H1 (cell line): ENCODE measurements around the gene TNS2. TPM values are rescaled to one million over a fixed set of nuclear protein-coding genes. Genes with fewer than 3 reads are reported as not detected.

Source experiments
- CTCF ChIA-PET: fragments of 300-600 bp; sonication (Branson Sonifier 250); formaldehyde crosslinking; loops from one replicate; lab custom pipeline; 2021; ENCODE audit not compliant: partially characterized antibody; lab: Charles Lee
- POLR2A ChIA-PET: fragments of 300-600 bp; sonication (Branson Sonifier 250); formaldehyde crosslinking; loops from one replicate; lab custom pipeline; 2021; ENCODE audit warnings: inconsistent platforms; ENCODE audit not compliant: partially characterized antibody; lab: Charles Lee
- DNase-seq, 2 experiments: peaks; one replicate each; pipeline versions ENCODE4 v3.0.0 to v3.0.0-alpha.2; 2010 to 2022; ENCODE audit warnings: low spot score in 2 of 2, low read depth in 1 of 2, mixed read lengths in 1 of 2
- FAIRE-seq: peaks from 2 replicates; lab custom pipeline; 2011; peaks lifted over from hg19 to GRCh38; lab: Jason Lieb, UNC
- H2AFZ ChIP-seq: 2 replicates; pipeline ENCODE4 v1.8.1; 2012; ENCODE audit warnings: low read length, inconsistent platforms
- H2AK5ac ChIP-seq: 2 replicates; pipeline ENCODE4 v1.6.1; 2013; ENCODE audit warnings: low read depth, low read length
- H2BK120ac ChIP-seq: replicated peaks from 2 replicates; pipeline ENCODE3; 2013; ENCODE audit warnings: low read depth, low read length, inconsistent platforms
- H2BK12ac ChIP-seq: 2 replicates; pipeline ENCODE4 v1.6.1; 2013; ENCODE audit warnings: low read depth, low read length
- H2BK15ac ChIP-seq: 2 replicates; pipeline ENCODE4 v1.6.1; 2013; ENCODE audit warnings: low read length
- H2BK20ac ChIP-seq: 2 replicates; pipeline ENCODE4 v1.6.1; 2013; ENCODE audit warnings: low read length
- H2BK5ac ChIP-seq: 2 replicates; pipeline ENCODE4 v1.6.1; 2013; ENCODE audit warnings: low read depth, low read length
- H3K14ac ChIP-seq: 2 replicates; pipeline ENCODE4 v1.6.1; 2013; ENCODE audit warnings: inconsistent platforms; ENCODE audit not compliant: insufficient read length
- H3K18ac ChIP-seq: 2 replicates; pipeline ENCODE4 v1.6.1; 2013; ENCODE audit warnings: low read length; ENCODE audit errors: extremely low read depth
- H3K23ac ChIP-seq: 2 replicates; pipeline ENCODE4 v1.6.1; 2013; ENCODE audit warnings: inconsistent platforms; ENCODE audit not compliant: insufficient read length
- H3K23me2 ChIP-seq: 2 replicates; pipeline ENCODE4 v1.6.1; 2013; ENCODE audit warnings: low read depth, low read length
- H3K27ac ChIP-seq: 2 replicates; pipeline ENCODE4 v1.6.1; 2011; ENCODE audit warnings: low read depth, low read length, inconsistent platforms
- H3K27me3 ChIP-seq, 4 experiments: replicated peaks in 1 of 4; 1 replicate in 1 of 4; 2 replicates in 3 of 4; pipeline versions ENCODE4 v1.6.1 to v1.8.1; 2011 to 2013; ENCODE audit warnings: low read length in 3 of 4, mild to moderate bottlenecking in 3 of 4, inconsistent platforms in 2 of 4, mixed read lengths in 2 of 4, moderate library complexity in 1 of 4; ENCODE audit not compliant: control insufficient read depth in 3 of 4, insufficient read depth in 3 of 4; ENCODE audit errors: extremely low read depth in 1 of 4
- H3K36me3 ChIP-seq, 4 experiments: 2 replicates each; pipeline versions ENCODE4 v1.6.1 to v1.8.1; 2011 to 2013; ENCODE audit warnings: mild to moderate bottlenecking in 4 of 4, low read length in 3 of 4, moderate library complexity in 2 of 4, control low read depth in 1 of 4, inconsistent platforms in 1 of 4; ENCODE audit not compliant: insufficient read depth in 4 of 4, control insufficient read depth in 2 of 4
- H3K4ac ChIP-seq: replicated peaks from 2 replicates; pipeline ENCODE3; 2013; ENCODE audit warnings: low read length, low read depth, mixed read lengths, inconsistent platforms; ENCODE audit not compliant: insufficient read length
- H3K4me1 ChIP-seq, 4 experiments: replicated peaks in 1 of 4; 1 replicate in 1 of 4; 2 replicates in 3 of 4; pipeline versions ENCODE4 v1.6.1 to v1.8.1; 2011 to 2013; ENCODE audit warnings: low read length in 3 of 4, inconsistent platforms in 2 of 4, mixed read lengths in 1 of 4; ENCODE audit not compliant: insufficient read depth in 4 of 4, control insufficient read depth in 3 of 4
- H3K4me2 ChIP-seq, 2 experiments: 2 replicates each; pipeline versions ENCODE4 v1.6.1 to v1.8.1; 2011 to 2013; ENCODE audit warnings: low read depth in 2 of 2, low read length in 2 of 2, control low read depth in 1 of 2, inconsistent platforms in 1 of 2, mild to moderate bottlenecking in 1 of 2; ENCODE audit not compliant: insufficient read depth in 1 of 2
- H3K4me3 ChIP-seq, 4 experiments: fragments of 200-600, 300-600 bp in 1 of 4; sonication (generic), shearing (Covaris generic), sonication (Bioruptor Twin) in 1 of 4; 2 replicates each; pipeline versions ENCODE4 v1.5.1 to v1.8.1; 2011 to 2016; ENCODE audit warnings: low read length in 4 of 4, low read depth in 3 of 4, control low read depth in 2 of 4, inconsistent platforms in 2 of 4, mild to moderate bottlenecking in 2 of 4, mixed read lengths in 1 of 4, moderate library complexity in 1 of 4; ENCODE audit not compliant: insufficient read depth in 2 of 4; ENCODE audit errors: extremely low read depth in 1 of 4
- H3K56ac ChIP-seq: replicated peaks from 2 replicates; pipeline ENCODE3; 2013; ENCODE audit warnings: low read depth, mild to moderate bottlenecking, mixed read lengths, low read length, inconsistent platforms; ENCODE audit not compliant: insufficient read length
- H3K79me1 ChIP-seq: 2 replicates; pipeline ENCODE4 v1.6.1; 2013; ENCODE audit warnings: low read depth, low read length, control low read depth
- H3K79me2 ChIP-seq, 2 experiments: 2 replicates each; pipeline versions ENCODE4 v1.6.1 to v1.8.1; 2012 to 2013; ENCODE audit warnings: low read length in 2 of 2, mild to moderate bottlenecking in 2 of 2, inconsistent platforms in 1 of 2; ENCODE audit not compliant: insufficient read depth in 2 of 2, control insufficient read depth in 1 of 2
- H3K9ac ChIP-seq, 4 experiments: replicated peaks in 1 of 4; 1 replicate in 1 of 4; 2 replicates in 3 of 4; pipeline versions ENCODE4 v1.6.1 to v1.8.1; 2011 to 2013; ENCODE audit warnings: low read depth in 3 of 4, low read length in 3 of 4, control low read depth in 2 of 4, mild to moderate bottlenecking in 2 of 4, moderate library complexity in 2 of 4, inconsistent platforms in 1 of 4; ENCODE audit errors: extremely low read depth in 1 of 4
- H3K9me3 ChIP-seq, 2 experiments: 2 replicates each; pipeline versions ENCODE4 v1.6.1 to v1.8.1; 2012 to 2013; ENCODE audit warnings: mild to moderate bottlenecking in 2 of 2, moderate library complexity in 2 of 2, control low read depth in 1 of 2, inconsistent platforms in 1 of 2, low read depth in 1 of 2, low read length in 1 of 2, mixed read lengths in 1 of 2; ENCODE audit not compliant: insufficient read depth in 2 of 2
- H4K20me1 ChIP-seq, 2 experiments: replicated peaks in 1 of 2; 2 replicates each; pipeline versions ENCODE3 to v1.8.1; 2011 to 2013; ENCODE audit warnings: inconsistent platforms in 2 of 2, low read length in 2 of 2, mild to moderate bottlenecking in 1 of 2; ENCODE audit not compliant: insufficient read depth in 2 of 2, control insufficient read depth in 1 of 2
- H4K5ac ChIP-seq: 2 replicates; pipeline ENCODE4 v1.6.1; 2013; ENCODE audit warnings: low read length, low read depth, mixed read lengths, inconsistent platforms; ENCODE audit not compliant: insufficient read length
- H4K8ac ChIP-seq: 2 replicates; pipeline ENCODE4 v1.8.0; 2013; ENCODE audit warnings: mild to moderate bottlenecking, moderate library complexity, low read length, inconsistent platforms; ENCODE audit not compliant: insufficient read depth; ENCODE audit errors: extremely low read depth
- H4K91ac ChIP-seq: replicated peaks from 2 replicates; pipeline ENCODE3; 2013; ENCODE audit warnings: low read length, mixed read lengths, inconsistent platforms; ENCODE audit not compliant: insufficient read length
- KDM1A ChIP-seq: fragments of 200-600, 300-600 bp; sonication (generic); IDR thresholded peaks from 2 replicates; pipeline ENCODE4 v1.7.1; 2016; ENCODE audit warnings: mild to moderate bottlenecking, low read length, borderline replicate concordance
- KDM4A ChIP-seq: IDR thresholded peaks from one replicate; pipeline ENCODE4 v1.7.1; 2012; ENCODE audit warnings: low read depth, mild to moderate bottlenecking, moderate library complexity, low read length, inconsistent platforms; ENCODE audit not compliant: severe bottlenecking
- POU5F1 ChIP-seq: IDR thresholded peaks from 2 replicates; pipeline ENCODE4 v1.6.1; 2011; ENCODE audit warnings: low read depth, mild to moderate bottlenecking, low read length, moderate library complexity
- SIRT6 ChIP-seq: IDR thresholded peaks from one replicate; pipeline ENCODE4 v1.7.1; 2012; ENCODE audit warnings: low read length, inconsistent platforms
- SRF ChIP-seq: IDR thresholded peaks from 2 replicates; pipeline ENCODE4 v1.6.1; 2011; ENCODE audit warnings: mild to moderate bottlenecking, low read depth, low read length, moderate library complexity
- TAF1 ChIP-seq: IDR thresholded peaks from 2 replicates; pipeline ENCODE4 v1.6.1; 2011; ENCODE audit warnings: mild to moderate bottlenecking, low read depth, low read length
- YY1 ChIP-seq: IDR thresholded peaks from 2 replicates; pipeline ENCODE4 v1.6.1; 2011; ENCODE audit warnings: low read depth, mild to moderate bottlenecking, low read length
- WGBS, 2 experiments: shearing (Covaris generic) in 1 of 2; methylation state at CpG; one replicate each; pipeline versions ENCODE4 v1.1.6 to v1.1.7; 2013 to 2015; ENCODE audit warnings: low lambda C conversion rate in 2 of 2, mixed read lengths in 2 of 2, inconsistent platforms in 1 of 2, low coverage in 1 of 2, missing lambda C conversion rate in 1 of 2; ENCODE audit not compliant: insufficient replicate concordance in 2 of 2, insufficient coverage in 1 of 2, insufficient read length in 1 of 2; ENCODE audit errors: extremely low coverage in 1 of 2, missing lambda C conversion rate in 1 of 2; 5-methylcytosine and 5-hydroxymethylcytosine counted together
- polyA plus RNA-seq, 7 experiments: library from polyadenylated mRNA; depleted of rRNA in 3 of 7; stranded (reverse) in 5 of 7; unstranded in 2 of 7; fragments of >200 nt in 5 of 7; fragments of 200-250 nt in 2 of 7; gene quantifications; 1 replicate in 5 of 7; 2 replicates in 1 of 7; 4 replicates in 1 of 7; pipeline versions ENCODE4 v1.2.1 to v1.2.3, GENCODE V29; 2011 to 2013; ENCODE audit warnings: missing spikeins in 2 of 7, mixed read lengths in 2 of 7
- total RNA-seq: library from RNA; stranded (reverse); fragmentation: NEBNext Ultra II Directional; extraction: Animal tissue kit (Norgen Biotek cat#: 25700); gene quantifications from 2 replicates; pipeline ENCODE4 v1.2.1, GENCODE V29; 2021
- TF ChIP-seq, protein P1 (sequence below): IDR thresholded peaks from 2 replicates; pipeline ENCODE4 v1.6.1; 2011; ENCODE audit warnings: low read depth, mild to moderate bottlenecking, low read length; ENCODE audit not compliant: insufficient read depth

Gene TNS2
- total and polyA plus RNA-seq, 2 of the 8 experiments (the other 6 are each of a cell fraction or from before 2014, with no cell fraction given) = 2.8 to 4.7 TPM

DNA sequence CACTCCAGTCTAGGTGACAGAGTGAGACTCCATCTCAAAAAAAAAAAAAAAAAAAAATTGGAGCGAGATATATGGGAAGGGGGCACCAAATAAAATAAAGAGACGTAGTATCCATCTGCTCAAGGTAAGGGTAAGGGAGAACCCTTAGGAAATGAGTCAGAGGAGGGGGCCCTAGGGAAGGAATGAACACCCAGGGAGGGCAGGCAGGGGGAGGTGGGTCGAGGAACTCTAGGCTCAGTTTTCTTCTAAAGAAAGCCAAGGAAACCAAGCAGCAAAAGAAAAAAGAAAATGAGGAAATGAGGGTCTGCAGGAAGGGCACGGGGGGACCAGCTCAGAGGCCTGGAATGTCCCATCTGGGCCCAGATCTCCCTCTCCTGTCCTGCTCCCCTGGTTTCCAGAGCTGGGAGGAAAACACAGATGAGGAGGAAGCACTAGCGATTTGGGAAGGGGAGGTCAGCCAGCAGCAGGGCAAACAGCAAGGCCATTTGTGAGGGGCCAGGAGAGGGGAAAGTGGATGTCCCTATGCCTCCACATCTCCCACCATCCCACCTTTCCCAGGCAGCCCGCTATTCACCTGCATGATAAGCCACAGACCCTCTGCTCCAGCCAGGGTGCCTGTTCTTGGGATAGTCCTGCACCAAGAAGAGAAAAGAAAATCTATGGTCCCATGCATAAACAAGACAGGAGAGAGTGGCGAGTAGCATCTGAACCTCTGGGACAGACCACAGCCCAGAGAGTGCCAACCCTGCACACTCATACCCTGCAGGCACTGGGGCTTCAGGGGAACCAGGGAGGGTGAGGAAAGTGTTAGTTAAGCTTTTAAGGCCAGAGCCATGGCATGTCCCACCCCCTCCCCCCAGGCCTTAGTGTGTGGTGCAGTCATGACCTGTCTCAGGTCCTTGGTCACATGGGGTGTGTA is 17.5 kb downstream of the TNS2 start:
- Histone ChIP-seq H3K27ac (no peak overlapping the region), H3K56ac (no peak overlapping the region), H3K14ac (no peak overlapping the region), H2BK5ac (no peak overlapping the region), H2BK12ac (no peak overlapping the region), H2BK120ac (no peak overlapping the region), H3K18ac (no peak overlapping the region), H3K36me3 (no peaks in the 10 kb centered on the region), H3K4me3 (no peak overlapping the region), H3K23ac (no peak overlapping the region), H2AK5ac (no peak overlapping the region), H4K5ac (no peak overlapping the region), H4K91ac (no peak overlapping the region), H4K20me1 (peaks cover under 1 to 6% of the 10 kb centered on the region in 2 experiments), H3K9me3 (no peaks in the 10 kb centered on the region), H3K23me2 (no peaks in the 10 kb centered on the region), H3K4me1 (peaks cover 4 to 16% (median 8%) of the 10 kb centered on the region in 4 experiments), H3K79me1 (no peaks in the 10 kb centered on the region), H4K8ac (no peak overlapping the region), H2BK20ac (no peak overlapping the region), H2AFZ (no peak overlapping the region), H3K27me3 (peaks cover 0 to 2% (median 0%) of the 10 kb centered on the region in 4 experiments; a peak in 2 of 7 replicates), H3K9ac (no peak overlapping the region), H3K4ac (no peak overlapping the region), H3K4me2 (no peak overlapping the region), H3K79me2 (no peaks in the 10 kb centered on the region), H2BK15ac (no peak overlapping the region)
- POLR2A ChIA-PET = interaction anchor here (0.7 to 2.8 kb wide), 6 partner anchors 9 to 302 kb away, joined by 3 to 16 read pairs (median 3); no protein-coding TSS in a partner anchor
- no peak for DNase-seq
- CTCF ChIA-PET = interaction anchor here (0.7 to 22.4 kb wide), 23 partner anchors 9 to 220 kb away, joined by 3 to 531 read pairs (median 5); partner anchors contain the start of genes CSAD, ESPL1, IGFBP6 and ITGB7
- 82% methylated on average over 6 of the region's 7 CpGs; no CpG with 5 or more reads in 1 of the 2 experiments for WGBS, 2 experiments
- no peak for FAIRE-seq
- TF ChIP-seq YY1 = no peak
- TF ChIP-seq POU5F1 = no peak
- TF ChIP-seq SIRT6 = no peak
- no peak for TF ChIP-seq TAF1
- no peak for TF ChIP-seq KDM4A
- TF ChIP-seq, protein P1, sequence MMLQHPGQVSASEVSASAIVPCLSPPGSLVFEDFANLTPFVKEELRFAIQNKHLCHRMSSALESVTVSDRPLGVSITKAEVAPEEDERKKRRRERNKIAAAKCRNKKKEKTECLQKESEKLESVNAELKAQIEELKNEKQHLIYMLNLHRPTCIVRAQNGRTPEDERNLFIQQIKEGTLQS = no peak
- no peak for TF ChIP-seq KDM1A
- TF ChIP-seq SRF = no peak
